Measurements from ENCODE around the gene ACAD9.
A peak's percentile ranks its signal among the peaks of the same experiment; 100 is the strongest.

The ACAD9 gene

GRCh38 chr3:128863560-128863959 is 15.9 kb upstream of the ACAD9 start:
- DNase-seq, result no peak

GRCh38 chr3:128864351-128864811 is 15.0 kb upstream of the ACAD9 start:
- DNase-seq, result peak; percentile 67 to 87

- peak; percentile 81 to 83 for DNase-seq
Observed at GRCh38 chr3:128864849-128865804, 14.3 kb upstream of the ACAD9 start.

- DNase-seq, result peak; percentile 68 to 71
Observed at GRCh38 chr3:128867200-128868125, 12.0 kb upstream of the ACAD9 start.

- no peak for DNase-seq
Observed at GRCh38 chr3:128870347-128870746, 9.1 kb upstream of the ACAD9 start.

- no peak for DNase-seq
Observed at GRCh38 chr3:128872282-128872681, 7.1 kb upstream of the ACAD9 start.

- DNase-seq, result no peak
Observed at GRCh38 chr3:128872744-128873143, 6.7 kb upstream of the ACAD9 start.

GRCh38 chr3:128873244-128874022 is 6.0 kb upstream of the ACAD9 start:
- DNase-seq, result no peak

GRCh38 chr3:128874481-128875180 is 4.8 kb upstream of the ACAD9 start:
- no peak for DNase-seq

GRCh38 chr3:128875556-128876120 is 3.8 kb upstream of the ACAD9 start:
- DNase-seq, result peak; percentile 76 to 88

GRCh38 chr3:128878011-128878457 is 1.4 kb upstream of the ACAD9 start:
- DNase-seq, result no peak

GRCh38 chr3:128878556-128879124 is 780 bp upstream of the ACAD9 start:
- peak; percentile 79 to 80 for DNase-seq

GRCh38 chr3:128879991-128880390 is 571 bp downstream of the ACAD9 start:
- no peak for DNase-seq

GRCh38 chr3:128880455-128880854 is 1.0 kb downstream of the ACAD9 start:
- peak in 1 of 2 donors; percentile 12 for DNase-seq

GRCh38 chr3:128881576-128881975 is 2.2 kb downstream of the ACAD9 start:
- no peak for DNase-seq

- DNase-seq, result no peak
Observed at GRCh38 chr3:128882719-128883118, 3.3 kb downstream of the ACAD9 start.

- DNase-seq, result no peak
Observed at GRCh38 chr3:128884992-128885391, 5.6 kb downstream of the ACAD9 start.

- DNase-seq, result no peak
Observed at GRCh38 chr3:128889139-128889894, 9.9 kb downstream of the ACAD9 start.

- no peak for DNase-seq
Observed at GRCh38 chr3:128895843-128896697, 16.6 kb downstream of the ACAD9 start.
